Measurements from ENCODE around the gene DGKI.

GRCh38 chr7:137774793-137775201, 72.0 kb downstream of the DGKI start:
- no peak for TF ChIP-seq POLR2A (IDR thresholded peaks at IDR 0.05)
- TF ChIP-seq, protein P1, sequence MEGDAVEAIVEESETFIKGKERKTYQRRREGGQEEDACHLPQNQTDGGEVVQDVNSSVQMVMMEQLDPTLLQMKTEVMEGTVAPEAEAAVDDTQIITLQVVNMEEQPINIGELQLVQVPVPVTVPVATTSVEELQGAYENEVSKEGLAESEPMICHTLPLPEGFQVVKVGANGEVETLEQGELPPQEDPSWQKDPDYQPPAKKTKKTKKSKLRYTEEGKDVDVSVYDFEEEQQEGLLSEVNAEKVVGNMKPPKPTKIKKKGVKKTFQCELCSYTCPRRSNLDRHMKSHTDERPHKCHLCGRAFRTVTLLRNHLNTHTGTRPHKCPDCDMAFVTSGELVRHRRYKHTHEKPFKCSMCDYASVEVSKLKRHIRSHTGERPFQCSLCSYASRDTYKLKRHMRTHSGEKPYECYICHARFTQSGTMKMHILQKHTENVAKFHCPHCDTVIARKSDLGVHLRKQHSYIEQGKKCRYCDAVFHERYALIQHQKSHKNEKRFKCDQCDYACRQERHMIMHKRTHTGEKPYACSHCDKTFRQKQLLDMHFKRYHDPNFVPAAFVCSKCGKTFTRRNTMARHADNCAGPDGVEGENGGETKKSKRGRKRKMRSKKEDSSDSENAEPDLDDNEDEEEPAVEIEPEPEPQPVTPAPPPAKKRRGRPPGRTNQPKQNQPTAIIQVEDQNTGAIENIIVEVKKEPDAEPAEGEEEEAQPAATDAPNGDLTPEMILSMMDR (IDR thresholded peaks at IDR 0.05): no peak
